ENCODE data around the gene PAX3.

DNA sequence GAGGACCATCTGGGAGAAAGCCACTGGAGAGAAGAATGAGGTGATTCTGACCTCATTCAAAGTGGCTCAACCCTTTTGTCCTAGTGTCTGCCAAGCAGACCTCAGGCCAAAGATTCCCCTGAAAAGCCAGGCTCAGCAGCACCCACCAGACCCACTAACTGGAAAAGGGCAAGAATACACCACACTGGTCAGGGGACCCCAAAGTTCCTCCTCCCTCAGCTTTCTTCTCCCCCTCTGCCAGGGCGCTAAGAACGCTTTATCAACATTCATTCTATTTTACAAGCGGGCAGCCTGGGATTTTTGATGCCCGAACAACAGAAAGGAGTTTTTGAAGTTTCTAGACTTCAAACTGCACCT, 7.3 kb downstream of the PAX3 start:
- no peak for TF ChIP-seq POLR2A (IDR thresholded peaks at IDR 0.05)
- TF ChIP-seq, protein P1, sequence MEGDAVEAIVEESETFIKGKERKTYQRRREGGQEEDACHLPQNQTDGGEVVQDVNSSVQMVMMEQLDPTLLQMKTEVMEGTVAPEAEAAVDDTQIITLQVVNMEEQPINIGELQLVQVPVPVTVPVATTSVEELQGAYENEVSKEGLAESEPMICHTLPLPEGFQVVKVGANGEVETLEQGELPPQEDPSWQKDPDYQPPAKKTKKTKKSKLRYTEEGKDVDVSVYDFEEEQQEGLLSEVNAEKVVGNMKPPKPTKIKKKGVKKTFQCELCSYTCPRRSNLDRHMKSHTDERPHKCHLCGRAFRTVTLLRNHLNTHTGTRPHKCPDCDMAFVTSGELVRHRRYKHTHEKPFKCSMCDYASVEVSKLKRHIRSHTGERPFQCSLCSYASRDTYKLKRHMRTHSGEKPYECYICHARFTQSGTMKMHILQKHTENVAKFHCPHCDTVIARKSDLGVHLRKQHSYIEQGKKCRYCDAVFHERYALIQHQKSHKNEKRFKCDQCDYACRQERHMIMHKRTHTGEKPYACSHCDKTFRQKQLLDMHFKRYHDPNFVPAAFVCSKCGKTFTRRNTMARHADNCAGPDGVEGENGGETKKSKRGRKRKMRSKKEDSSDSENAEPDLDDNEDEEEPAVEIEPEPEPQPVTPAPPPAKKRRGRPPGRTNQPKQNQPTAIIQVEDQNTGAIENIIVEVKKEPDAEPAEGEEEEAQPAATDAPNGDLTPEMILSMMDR (IDR thresholded peaks at IDR 0.05), result no peak

All from breast epithelium (tissue), 3 donors.